GM18861 (cell line): ENCODE data around the gene DDX39B.
"Not testable (repeated sequence)": the region's sequence is repeated elsewhere in the genome, so short reads cannot be mapped to it uniquely, and the experiment has no call there.

Experiments
- ATAC-seq: cut with Tn5 transposase; IDR thresholded peaks from one replicate; pipeline ENCODE4 v1.9.1; 2021; ENCODE audit not compliant: unreplicated experiment

Gene DDX39B

DNA sequence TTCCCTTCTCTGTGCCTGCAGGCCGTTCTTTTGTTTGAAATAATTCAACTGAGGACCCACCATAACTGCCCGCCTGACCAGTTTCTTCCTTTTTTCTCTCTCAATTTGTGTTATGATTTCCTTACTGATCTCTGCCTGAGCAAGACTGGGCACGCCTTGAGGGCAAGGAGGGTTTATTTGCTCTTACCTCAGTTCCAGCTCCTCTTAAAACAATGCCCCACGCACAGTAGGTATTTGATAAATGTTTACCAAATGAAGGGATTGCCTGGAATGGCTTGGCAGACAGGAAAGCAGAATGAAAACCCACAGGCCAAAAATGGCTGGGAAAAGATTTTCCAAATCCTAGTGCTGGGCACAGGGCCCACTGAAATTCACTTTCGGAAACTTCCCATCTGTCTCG lies 54.1 kb downstream of the DDX39B start:
- ATAC-seq: not testable (repeated sequence)

DNA sequence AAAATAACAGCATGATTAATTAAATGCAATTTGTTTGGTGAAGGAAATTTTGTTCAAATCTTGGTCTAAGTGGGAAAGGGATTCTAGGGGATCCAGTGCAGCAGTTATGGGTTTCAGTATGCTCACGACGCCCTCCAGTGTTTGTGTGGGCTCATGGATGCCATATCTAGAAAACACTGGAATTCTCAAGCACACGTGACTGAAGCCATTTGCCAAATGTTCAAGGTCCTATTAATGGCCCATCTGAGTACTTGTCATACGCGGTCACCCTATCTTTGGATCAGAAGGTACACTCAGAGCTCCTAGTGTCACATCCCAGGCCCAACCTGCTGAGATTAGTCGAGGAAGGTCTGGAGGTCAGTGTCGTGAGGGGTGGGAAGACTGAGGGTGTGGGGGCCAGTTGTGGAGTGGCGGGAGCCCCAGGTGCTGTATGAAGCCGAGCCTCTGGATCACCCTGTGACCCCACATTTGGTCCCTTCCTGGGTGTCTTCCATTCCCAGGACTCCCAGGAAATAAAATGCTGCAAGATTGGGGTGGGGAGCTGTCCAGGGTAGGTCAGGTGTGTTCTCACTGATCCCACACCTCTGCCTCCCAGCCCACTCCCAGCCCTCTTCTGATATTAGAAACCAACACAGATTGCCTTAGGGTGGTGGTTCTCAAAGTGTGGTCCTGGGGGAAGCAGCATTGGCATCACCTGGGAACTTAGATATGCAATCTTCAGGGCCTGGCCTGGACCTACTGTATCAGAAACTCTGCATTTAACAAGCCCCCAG lies 55.6 kb downstream of the DDX39B start:
- ATAC-seq: not testable (repeated sequence)

DNA sequence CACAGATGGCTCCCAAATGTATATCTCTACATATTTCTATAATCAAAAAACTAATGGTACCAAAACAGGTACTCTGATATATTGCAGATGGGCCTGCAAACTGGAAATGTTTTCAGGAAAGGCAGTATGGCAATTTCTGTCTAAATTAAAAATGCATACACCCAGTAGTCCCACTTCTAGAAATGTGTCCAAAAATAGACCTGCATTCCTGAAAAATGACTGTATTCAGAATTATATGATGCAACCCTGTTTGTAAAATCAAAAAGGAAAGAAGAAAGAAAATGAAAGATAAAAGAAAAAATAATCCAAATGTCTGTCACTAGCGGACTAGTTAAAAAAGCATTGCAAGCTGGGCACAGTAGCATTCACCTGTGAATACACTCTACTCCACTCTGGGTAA lies 56.7 kb downstream of the DDX39B start:
- ATAC-seq: no peak

DNA sequence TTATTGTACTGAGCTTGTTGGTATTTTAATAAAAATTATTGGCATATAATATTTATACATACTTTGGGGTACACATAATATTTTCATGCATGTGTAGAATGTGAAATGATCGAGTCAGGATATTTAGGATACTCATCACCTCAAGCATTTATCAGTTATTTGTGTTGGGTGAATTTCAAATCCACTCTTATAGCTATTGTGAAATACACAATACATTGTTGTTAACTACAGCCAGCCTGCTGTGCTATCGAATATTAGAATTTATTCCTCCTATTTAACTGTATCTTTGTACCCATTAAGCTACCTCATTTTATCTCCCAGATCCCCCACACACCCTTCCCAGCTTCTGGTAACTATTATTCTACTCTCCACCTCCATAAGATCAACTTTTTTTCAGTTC lies 58.4 kb downstream of the DDX39B start:
- no peak for ATAC-seq

DNA sequence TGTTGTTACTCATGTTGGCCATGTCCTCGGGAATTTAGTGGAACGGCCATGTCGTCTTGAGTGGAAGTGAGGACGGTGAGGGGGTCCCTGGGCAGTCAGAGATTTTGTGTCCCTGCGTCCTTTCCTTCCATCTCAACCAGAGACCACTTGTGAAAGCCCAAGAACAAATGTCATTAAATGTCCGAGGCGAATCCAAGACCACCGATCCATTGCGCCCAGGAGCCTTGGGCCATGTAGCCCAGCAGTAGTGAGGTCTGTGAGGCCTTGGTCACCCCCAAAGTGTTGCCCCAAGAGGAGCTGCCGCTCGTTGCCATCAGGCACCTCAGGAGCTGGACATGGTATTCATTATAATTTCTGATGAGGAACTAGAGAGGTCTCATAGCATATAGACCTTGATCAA lies 61.2 kb downstream of the DDX39B start:
- ATAC-seq: no peak
